Loucy (cell line): ENCODE results near the gene PIKFYVE.

ENCODE experiments used
- H2AFZ ChIP-seq: fragments of 200-600 bp; sonication (generic); 2 replicates; pipeline ENCODE4 v1.6.0; 2016; ENCODE audit warnings: antibody characterized with exemption, mild to moderate bottlenecking, low read length, moderate library complexity
- H3F3A ChIP-seq: fragments of 200-600 bp; 2 replicates; pipeline ENCODE4 v1.6.0; 2016; ENCODE audit warnings: antibody characterized with exemption, low read depth, mild to moderate bottlenecking
- H3K27me3 ChIP-seq: fragments of 200-600 bp; sonication (generic); 2 replicates; pipeline ENCODE4 v1.6.1; 2014; ENCODE audit warnings: low read length, mild to moderate bottlenecking; ENCODE audit not compliant: insufficient read depth, poor library complexity, severe bottlenecking
- H3K36me3 ChIP-seq: fragments of 200-600 bp; sonication (generic); 2 replicates; pipeline ENCODE4 v1.6.1; 2016; ENCODE audit warnings: low read length; ENCODE audit not compliant: insufficient read depth
- H3K4me1 ChIP-seq: fragments of 200-600 bp; sonication (generic); 2 replicates; pipeline ENCODE4 v1.5.1; 2014; ENCODE audit warnings: low read length, mild to moderate bottlenecking; ENCODE audit not compliant: insufficient read depth, poor library complexity, severe bottlenecking
- H3K4me2 ChIP-seq: fragments of 200-600 bp; sonication (generic); 2 replicates; pipeline ENCODE4 v1.6.0; 2014; ENCODE audit warnings: antibody characterized with exemption, low read length, low read depth, mild to moderate bottlenecking; ENCODE audit not compliant: poor library complexity, severe bottlenecking
- H3K4me3 ChIP-seq: fragments of 200-600 bp; sonication (generic); 2 replicates; pipeline ENCODE4 v1.5.1; 2014; ENCODE audit warnings: low read length, mild to moderate bottlenecking, mixed read lengths; ENCODE audit not compliant: poor library complexity, severe bottlenecking
- H3K79me2 ChIP-seq: fragments of 200-600 bp; sonication (generic); 2 replicates; pipeline ENCODE4 v1.6.1; 2014; ENCODE audit warnings: low read length; ENCODE audit not compliant: insufficient read depth
- H3K9ac ChIP-seq: fragments of 200-600 bp; sonication (generic); 2 replicates; pipeline ENCODE4 v1.6.0; 2014; ENCODE audit warnings: mild to moderate bottlenecking, low read depth, low read length, moderate library complexity; ENCODE audit not compliant: poor library complexity, severe bottlenecking
- H3K9me2 ChIP-seq: fragments of 200-600 bp; sonication (generic); replicated peaks from 2 replicates; pipeline ENCODE4 v1.6.1; 2016; ENCODE audit warnings: low read depth, low read length, mixed read lengths
- H3K9me3 ChIP-seq: fragments of 200-600 bp; sonication (generic); 2 replicates; pipeline ENCODE4 v1.6.1; 2014; ENCODE audit warnings: mild to moderate bottlenecking, antibody characterized with exemption, low read length, low read depth; ENCODE audit not compliant: insufficient read depth
- H4K20me1 ChIP-seq: fragments of 200-600 bp; sonication (generic); 2 replicates; pipeline ENCODE4 v1.6.0; 2014; ENCODE audit warnings: antibody characterized with exemption, low read length, mild to moderate bottlenecking; ENCODE audit not compliant: insufficient read depth, poor library complexity, severe bottlenecking
- EZH2phosphoT487 ChIP-seq: fragments of 200-600 bp; IDR thresholded peaks from 2 replicates; pipeline ENCODE4 v1.6.1; 2018; ENCODE audit warnings: antibody characterized with exemption, mild to moderate bottlenecking, moderate library complexity, borderline replicate concordance
- TF ChIP-seq, protein P1 (sequence below): fragments of 200-600 bp; sonication (generic); conservative IDR thresholded peaks from 2 replicates; pipeline ENCODE4 v1.5.1; 2014; ENCODE audit warnings: mild to moderate bottlenecking, antibody characterized with exemption, low read length

The PIKFYVE gene

DNA sequence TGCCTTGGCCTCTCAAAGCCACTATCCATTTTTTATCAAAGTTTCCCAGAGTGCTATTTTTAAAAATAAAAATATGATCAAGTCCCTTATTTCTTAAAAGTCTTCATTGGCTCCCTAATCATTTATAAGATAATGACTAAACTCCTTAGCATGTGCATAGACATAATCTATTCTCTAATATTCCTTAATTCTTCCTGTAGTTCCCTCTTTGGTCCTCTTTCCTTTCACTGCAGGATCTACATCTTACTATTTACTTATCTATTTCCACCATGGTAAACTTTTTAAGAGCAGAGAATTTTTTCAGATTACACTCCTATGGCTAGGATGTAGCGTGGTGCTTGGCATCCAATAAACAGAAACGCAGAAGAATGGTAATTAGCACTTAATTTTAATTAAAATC lies 30.2 kb upstream of the PIKFYVE start:
- Histone ChIP-seq H3K4me2 (no peak overlapping the region), H3K9ac (no peak overlapping the region), H3F3A (no peaks in the 10 kb centered on the region), H4K20me1 (no peaks in the 10 kb centered on the region), H3K9me3 (no peaks in the 10 kb centered on the region; the same call in 1 of the 2 replicates), H3K79me2 (no peaks in the 10 kb centered on the region), H3K27me3 (no peaks in the 10 kb centered on the region), H3K4me3 (no peak overlapping the region), H3K9me2 (no peaks in the 10 kb centered on the region), H2AFZ (no peak overlapping the region), H3K36me3 (peaks cover 33% of the 10 kb centered on the region), H3K4me1 (no peaks in the 10 kb centered on the region)
- no peak for TF ChIP-seq EZH2phosphoT487
- TF ChIP-seq, protein P1, sequence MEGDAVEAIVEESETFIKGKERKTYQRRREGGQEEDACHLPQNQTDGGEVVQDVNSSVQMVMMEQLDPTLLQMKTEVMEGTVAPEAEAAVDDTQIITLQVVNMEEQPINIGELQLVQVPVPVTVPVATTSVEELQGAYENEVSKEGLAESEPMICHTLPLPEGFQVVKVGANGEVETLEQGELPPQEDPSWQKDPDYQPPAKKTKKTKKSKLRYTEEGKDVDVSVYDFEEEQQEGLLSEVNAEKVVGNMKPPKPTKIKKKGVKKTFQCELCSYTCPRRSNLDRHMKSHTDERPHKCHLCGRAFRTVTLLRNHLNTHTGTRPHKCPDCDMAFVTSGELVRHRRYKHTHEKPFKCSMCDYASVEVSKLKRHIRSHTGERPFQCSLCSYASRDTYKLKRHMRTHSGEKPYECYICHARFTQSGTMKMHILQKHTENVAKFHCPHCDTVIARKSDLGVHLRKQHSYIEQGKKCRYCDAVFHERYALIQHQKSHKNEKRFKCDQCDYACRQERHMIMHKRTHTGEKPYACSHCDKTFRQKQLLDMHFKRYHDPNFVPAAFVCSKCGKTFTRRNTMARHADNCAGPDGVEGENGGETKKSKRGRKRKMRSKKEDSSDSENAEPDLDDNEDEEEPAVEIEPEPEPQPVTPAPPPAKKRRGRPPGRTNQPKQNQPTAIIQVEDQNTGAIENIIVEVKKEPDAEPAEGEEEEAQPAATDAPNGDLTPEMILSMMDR: no peak

DNA sequence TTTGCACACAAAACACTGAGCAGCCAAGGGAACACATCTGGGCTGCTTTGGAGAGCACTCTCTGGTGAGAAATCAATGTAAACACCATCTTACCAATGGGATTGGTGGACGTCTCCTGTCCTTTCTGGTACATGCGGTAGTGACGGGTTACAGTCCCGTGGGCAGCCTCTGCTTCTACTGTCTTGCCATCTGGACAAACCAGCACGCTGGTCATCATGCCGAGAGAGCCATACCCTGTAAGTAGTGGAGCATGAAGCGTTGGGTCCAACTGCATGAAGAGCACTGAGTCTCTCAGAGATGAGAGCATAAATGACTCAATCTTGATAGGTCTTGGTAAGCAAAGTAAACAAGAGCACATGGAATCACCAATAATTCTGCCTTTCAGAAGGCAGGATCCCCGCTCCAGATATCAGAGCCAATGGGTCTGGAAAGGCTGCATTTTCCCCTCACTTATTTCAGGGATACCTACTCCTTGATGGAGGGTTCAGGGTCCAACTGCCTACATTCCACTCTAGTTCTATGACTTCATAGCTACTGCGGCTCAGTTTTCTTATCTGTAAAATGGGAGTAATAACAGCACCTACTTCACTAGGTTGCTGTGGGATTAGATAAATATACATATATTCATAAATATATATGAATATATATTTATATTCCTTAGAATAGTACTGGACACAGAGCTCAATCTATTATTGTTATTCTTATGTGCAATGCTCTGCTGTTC lies 26.1 kb upstream of the PIKFYVE start:
- Histone ChIP-seq H3K9ac (no peak overlapping the region), H4K20me1 (no peaks in the 10 kb centered on the region), H3K9me2 (no peaks in the 10 kb centered on the region), H3K4me3 (no peak overlapping the region), H3K4me1 (no peaks in the 10 kb centered on the region), H3K27me3 (no peaks in the 10 kb centered on the region), H3F3A (no peaks in the 10 kb centered on the region), H3K36me3 (peaks cover 65% of the 10 kb centered on the region), H3K4me2 (no peak overlapping the region), H3K79me2 (no peaks in the 10 kb centered on the region), H3K9me3 (no peaks in the 10 kb centered on the region), H2AFZ (no peak overlapping the region)
- TF ChIP-seq, protein P1: no peak
- no peak for TF ChIP-seq EZH2phosphoT487

DNA sequence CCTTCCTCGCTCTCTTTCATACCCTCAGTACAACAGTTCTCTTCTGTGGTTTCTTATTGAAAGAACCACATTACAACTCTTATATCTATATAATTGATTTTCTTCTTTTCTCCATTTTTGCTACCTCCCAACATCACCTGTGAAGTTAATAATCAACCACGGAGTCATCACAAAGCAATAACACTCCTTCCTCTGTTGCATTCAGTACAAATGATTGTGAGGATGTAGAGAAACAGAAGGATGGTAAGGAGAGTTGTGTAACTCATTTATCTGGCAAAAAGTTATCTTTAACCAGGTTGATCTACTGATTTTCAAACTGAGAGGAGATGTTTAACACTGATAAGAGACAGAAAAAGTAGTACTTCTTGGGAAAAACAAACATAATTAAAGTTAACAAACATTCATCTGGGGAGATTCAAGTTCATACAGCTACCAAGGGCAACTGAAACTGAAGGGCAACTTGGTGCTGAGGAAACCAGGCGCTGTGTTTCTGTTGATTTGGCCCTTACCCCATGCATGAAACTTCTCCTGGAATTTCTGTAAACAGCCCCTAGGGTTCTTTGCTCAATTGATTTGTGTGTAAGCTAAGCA lies 25.3 kb upstream of the PIKFYVE start:
- Histone ChIP-seq H2AFZ (no peak overlapping the region), H3K4me1 (no peaks in the 10 kb centered on the region), H3K79me2 (no peaks in the 10 kb centered on the region), H3K9ac (no peak overlapping the region), H4K20me1 (no peaks in the 10 kb centered on the region), H3K4me3 (no peak overlapping the region), H3K9me2 (no peaks in the 10 kb centered on the region), H3K9me3 (no peaks in the 10 kb centered on the region), H3K36me3 (peaks cover 72% of the 10 kb centered on the region), H3K27me3 (no peaks in the 10 kb centered on the region), H3F3A (no peaks in the 10 kb centered on the region), H3K4me2 (no peak overlapping the region)
- no peak for TF ChIP-seq EZH2phosphoT487
- TF ChIP-seq, protein P1: no peak
